T-cell (primary cell): Measurements from ENCODE around the gene STRC. TPM values are rescaled to one million over a fixed set of nuclear protein-coding genes. Genes with fewer than 3 reads are reported as not detected.
"Not testable (repeated sequence)": the region's sequence is repeated elsewhere in the genome, so short reads cannot be mapped to it uniquely, and the experiment has no call there.

ENCODE experiments used
- ATAC-seq, 4 experiments: fragments of 200-7000 bp in 3 of 4; fragments of 150-1000 bp in 1 of 4; cut with Tn5 transposase; replicated peaks in 1 of 4; 1 replicate in 3 of 4; 2 replicates in 1 of 4; pipeline ENCODE4 v1.10.0; 2021; ENCODE audit warnings: moderate library complexity in 3 of 4, mild to moderate bottlenecking in 2 of 4, moderate number of reproducible peaks in 1 of 4
- CTCF ChIA-PET, 2 donors: fragments of 300-600 bp; sonication (Branson Sonifier 250); formaldehyde crosslinking; loops; one replicate each; lab custom pipeline; 2022; ENCODE audit warnings: antibody characterized with exemption in 2 of 2; lab: Charles Lee
- POLR2A ChIA-PET, 2 donors: fragments of 300-600 bp; sonication (Branson Sonifier 250); formaldehyde crosslinking; loops; one replicate each; lab custom pipeline; 2022; ENCODE audit warnings: antibody characterized with exemption in 2 of 2; lab: Charles Lee
- DNase-seq, 35 experiments: peaks; one replicate each; pipeline versions ENCODE4 v3.0.0 to v3.0.0-alpha.2; 2013 to 2023
- H3K27ac ChIP-seq: one replicate; pipeline ENCODE4 v1.5.1; 2013; ENCODE audit warnings: low read length
- H3K27me3 ChIP-seq, 2 experiments: replicated peaks in 1 of 2; 1 replicate in 1 of 2; 2 replicates in 1 of 2; pipeline versions ENCODE4 v1.6.1 to v1.7.0; 2013; ENCODE audit warnings: low read length in 1 of 2, mixed read lengths in 1 of 2; ENCODE audit not compliant: control insufficient read depth in 2 of 2, insufficient read depth in 2 of 2; ENCODE audit errors: extremely low read depth in 1 of 2
- H3K36me3 ChIP-seq, 2 donors: 1 replicate in 1 of 2; 2 replicates in 1 of 2; pipeline versions ENCODE4 v1.6.1 to v1.7.0; 2013; ENCODE audit warnings: low read length in 1 of 2; ENCODE audit not compliant: control insufficient read depth in 2 of 2, insufficient read depth in 1 of 2; ENCODE audit errors: extremely low read depth in 1 of 2
- H3K4me1 ChIP-seq, 2 experiments: 1 replicate in 1 of 2; 2 replicates in 1 of 2; pipeline versions ENCODE4 v1.6.1 to v1.7.0; 2013; ENCODE audit warnings: low read length in 2 of 2, mixed read lengths in 1 of 2; ENCODE audit not compliant: insufficient read depth in 2 of 2, control insufficient read depth in 1 of 2; ENCODE audit errors: extremely low read depth in 1 of 2
- H3K4me3 ChIP-seq, 2 donors: 1 replicate in 1 of 2; 2 replicates in 1 of 2; pipeline versions ENCODE4 v1.5.1 to v1.7.0; 2013; ENCODE audit warnings: mild to moderate bottlenecking in 2 of 2, low read length in 1 of 2, moderate library complexity in 1 of 2; ENCODE audit not compliant: control insufficient read depth in 1 of 2; ENCODE audit errors: extremely low read depth in 1 of 2
- H3K9me3 ChIP-seq: 2 replicates; pipeline ENCODE4 v1.7.0; 2013
- H3K27ac Mint-ChIP-seq, 2 donors: one replicate each; pipeline ENCODE4 v1.8.0; 2020 to 2021; ENCODE audit warnings: mild to moderate bottlenecking in 2 of 2, mixed read lengths in 2 of 2
- H3K27me3 Mint-ChIP-seq, 2 donors: one replicate each; pipeline ENCODE4 v1.8.0; 2021 to 2022; ENCODE audit warnings: mixed read lengths in 2 of 2
- H3K36me3 Mint-ChIP-seq: one replicate; pipeline ENCODE4 v1.8.0; 2021; ENCODE audit warnings: mixed read lengths
- H3K4me1 Mint-ChIP-seq, 3 donors: one replicate each; pipeline ENCODE4 v1.8.0; 2020 to 2022; ENCODE audit warnings: mixed read lengths in 3 of 3, mild to moderate bottlenecking in 1 of 3
- H3K4me3 Mint-ChIP-seq, 3 donors: one replicate each; pipeline ENCODE4 v1.8.0; 2020 to 2022; ENCODE audit warnings: mild to moderate bottlenecking in 3 of 3, mixed read lengths in 3 of 3, moderate library complexity in 3 of 3
- H3K9me3 Mint-ChIP-seq, 3 donors: one replicate each; pipeline ENCODE4 v1.8.0; 2020 to 2022; ENCODE audit warnings: mixed read lengths in 3 of 3
- WGBS: methylation state at CpG from one replicate; pipeline ENCODE4 v1.1.5; 2013; ENCODE audit warnings: missing lambda C conversion rate; ENCODE audit not compliant: insufficient coverage; 5-methylcytosine and 5-hydroxymethylcytosine counted together
- total RNA-seq, 35 experiments: library from RNA in 6 of 35; stranded (reverse) in 6 of 35; fragments of 120-200 nt in 1 of 35; gene quantifications; one replicate each; pipeline versions ENCODE4 v1.2.1 to v1.2.4 and lab custom pipeline; 2013 to 2026

STRC gene
- total RNA-seq, 5 donors from 2014 or later (not counting 1 experiment from before 2014, with no cell fraction given): 0.85 to 3.8 (median 2.1) TPM

- 90% methylated on average over 4 of the region's 6 CpGs for WGBS
- POLR2A ChIA-PET: interaction anchor here in 1 of 2 donors (0.6 kb wide), 1 partner anchor 204 kb away, joined by 3 read pairs; no protein-coding TSS in a partner anchor
- H3K4me3 Mint-ChIP-seq, H3K27ac ChIP-seq, H3K9me3 Mint-ChIP-seq, CTCF ChIA-PET, H3K4me3 ChIP-seq, H3K27ac Mint-ChIP-seq, DNase-seq, ATAC-seq, H3K4me1 ChIP-seq, H3K9me3 ChIP-seq, H3K36me3 Mint-ChIP-seq, H3K27me3 ChIP-seq, H3K4me1 Mint-ChIP-seq, H3K36me3 ChIP-seq: not testable (repeated sequence)
- peaks cover 20 to 24% of the 10 kb centered on the region in 2 donors for H3K27me3 Mint-ChIP-seq
Measured at GRCh38 chr15:43602233-43602632, 16.4 kb downstream of the STRC start.

GRCh38 chr15:43600200-43600599 lies 18.4 kb downstream of the STRC start:
- H3K4me1 Mint-ChIP-seq, H3K4me3 ChIP-seq, H3K27ac ChIP-seq, CTCF ChIA-PET, ATAC-seq, H3K4me3 Mint-ChIP-seq, H3K9me3 ChIP-seq, H3K36me3 ChIP-seq, H3K9me3 Mint-ChIP-seq, H3K4me1 ChIP-seq, H3K27me3 ChIP-seq, POLR2A ChIA-PET, H3K36me3 Mint-ChIP-seq, H3K27ac Mint-ChIP-seq, DNase-seq: not testable (repeated sequence)
- H3K27me3 Mint-ChIP-seq: peaks cover 27 to 28% of the 10 kb centered on the region in 2 donors
- no CpG with 5 or more reads among the region's 2 CpGs for WGBS

- H3K4me3 ChIP-seq, H3K36me3 ChIP-seq, ATAC-seq, POLR2A ChIA-PET, H3K4me1 Mint-ChIP-seq, CTCF ChIA-PET, H3K9me3 Mint-ChIP-seq, H3K27ac ChIP-seq, DNase-seq, H3K4me1 ChIP-seq, H3K36me3 Mint-ChIP-seq, H3K4me3 Mint-ChIP-seq, H3K9me3 ChIP-seq, H3K27me3 ChIP-seq, H3K27ac Mint-ChIP-seq: not testable (repeated sequence)
- WGBS: no CpG with 5 or more reads among the region's 6 CpGs
- peaks cover 23 to 25% of the 10 kb centered on the region in 2 donors for H3K27me3 Mint-ChIP-seq
Measured at GRCh38 chr15:43599131-43599530, 19.5 kb downstream of the STRC start.

- H3K36me3 Mint-ChIP-seq, H3K4me3 Mint-ChIP-seq, H3K27me3 ChIP-seq, DNase-seq, H3K27ac ChIP-seq, POLR2A ChIA-PET, CTCF ChIA-PET, H3K4me1 ChIP-seq, H3K9me3 Mint-ChIP-seq, H3K4me1 Mint-ChIP-seq, H3K4me3 ChIP-seq, H3K27ac Mint-ChIP-seq, H3K36me3 ChIP-seq, H3K9me3 ChIP-seq: not testable (repeated sequence)
- peaks cover 12 to 14% of the 10 kb centered on the region in 2 donors for H3K27me3 Mint-ChIP-seq
- peak in 3 of 4 experiments; percentile 10 to 19 (median 14) for ATAC-seq
- no CpG with 5 or more reads among the region's 43 CpGs for WGBS
Measured at GRCh38 chr15:43593328-43594190, 25.0 kb downstream of the STRC start, which contains the start of gene CKMT1B. Gene CKMT1B (plus strand): TSS chr15:43594027. CDS start chr15:43594219, 192 bp downstream.

GRCh38 chr15:43592841-43593240 lies 25.8 kb downstream of the STRC start:
- H3K27me3 Mint-ChIP-seq: peaks cover 9 to 11% of the 10 kb centered on the region in 2 donors
- CTCF ChIA-PET, H3K36me3 Mint-ChIP-seq, H3K27ac ChIP-seq, POLR2A ChIA-PET, H3K9me3 ChIP-seq, H3K9me3 Mint-ChIP-seq, H3K4me3 ChIP-seq, H3K4me1 Mint-ChIP-seq, H3K36me3 ChIP-seq, H3K4me1 ChIP-seq, ATAC-seq, H3K27ac Mint-ChIP-seq, DNase-seq, H3K27me3 ChIP-seq, H3K4me3 Mint-ChIP-seq: not testable (repeated sequence)
- WGBS: 10% methylated on average over 2 of the region's 8 CpGs

GRCh38 chr15:43589778-43590466 lies 28.7 kb downstream of the STRC start, which contains the start of gene PPIP5K1:
Gene PPIP5K1 (minus strand): TSS chr15:43590208. CDS start chr15:43584504, 5,704 bp downstream.
- H3K27me3 ChIP-seq, H3K36me3 Mint-ChIP-seq, H3K27me3 Mint-ChIP-seq, H3K9me3 Mint-ChIP-seq, POLR2A ChIA-PET, CTCF ChIA-PET, H3K36me3 ChIP-seq, H3K27ac ChIP-seq, H3K9me3 ChIP-seq, DNase-seq, H3K4me3 Mint-ChIP-seq, H3K4me1 ChIP-seq, H3K27ac Mint-ChIP-seq, H3K4me3 ChIP-seq, H3K4me1 Mint-ChIP-seq: not testable (repeated sequence)
- no CpG with 5 or more reads among the region's 54 CpGs for WGBS
- ATAC-seq: peak; percentile 99
